ENCODE results near the gene CRABP1. TPM values are rescaled to one million over a fixed set of nuclear protein-coding genes. Genes with fewer than 3 reads are reported as not detected.
A peak's percentile ranks its signal among the peaks of the same experiment; 100 is the strongest.

CRABP1 gene
- total RNA-seq, 4 donors from 2014 or later = not detected

DNA sequence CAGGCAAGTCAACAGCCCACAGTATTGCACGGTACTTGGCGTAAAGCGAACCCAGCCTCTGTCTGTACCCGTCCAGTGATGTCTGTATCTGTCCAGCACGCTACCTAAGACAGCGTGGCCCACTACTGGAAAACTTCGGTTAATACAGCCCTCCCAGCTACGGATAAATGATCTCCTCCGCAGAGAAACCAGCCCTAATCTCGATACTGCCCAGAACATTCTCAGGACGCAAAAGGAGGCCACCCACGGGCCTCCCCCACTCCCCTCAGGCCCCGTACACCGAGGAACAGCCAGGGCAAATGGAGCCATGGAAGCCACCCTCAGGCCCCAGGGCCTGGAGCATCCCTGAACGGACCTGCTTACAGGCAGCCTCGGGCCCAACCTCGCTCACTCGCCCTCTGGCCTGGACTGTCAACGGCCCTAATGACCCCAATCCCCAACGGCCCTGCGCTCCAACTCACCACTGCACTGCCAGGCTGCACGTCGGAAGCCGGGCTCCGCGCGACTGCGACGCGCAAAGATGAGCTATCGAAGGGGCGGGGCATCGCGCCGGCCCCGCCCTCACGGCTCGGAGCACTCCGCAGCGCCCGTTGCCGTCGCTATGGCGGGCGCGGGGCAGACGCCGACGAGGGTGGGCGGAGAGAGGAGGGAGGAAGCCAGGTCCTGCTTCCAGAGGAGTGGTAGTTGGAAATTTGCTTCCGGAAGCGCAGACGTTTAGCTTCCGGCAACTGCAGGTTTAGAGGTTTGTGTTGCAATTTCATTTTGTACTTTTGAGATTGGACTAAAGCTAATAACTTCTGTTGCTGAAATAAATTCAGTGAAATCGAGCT lies 40.8 kb upstream of the CRABP1 start, which contains the start of gene SKIC8:
Gene SKIC8, minus strand, starts transcription at position 509 of the 830 bp plus-strand sequence. CDS start 3,923 bp downstream, outside the sequence.
- Histone ChIP-seq H3K4me1 (peaks cover 7 to 27% (median 10%) of the 10 kb centered on the region in 3 donors), H3K27me3 (peaks cover 0 to 18% (median 0%) of the 10 kb centered on the region in 4 donors), H3K36me3 (peaks cover 0 to 7% (median 0%) of the 10 kb centered on the region in 3 donors), H3K9me3 (no peaks in the 10 kb centered on the region), H3K4me3 (peak within 1 kb of the TSS; percentile 82 to 88 (median 85)), H3K27ac (peak within 1 kb of the TSS; percentile 74 to 90 (median 83))
- TF ChIP-seq POLR2A (IDR thresholded peaks at IDR 0.05) = peak in 3 of 4 donors; percentile 43 to 86 (median 72)
- TF ChIP-seq, protein P1, sequence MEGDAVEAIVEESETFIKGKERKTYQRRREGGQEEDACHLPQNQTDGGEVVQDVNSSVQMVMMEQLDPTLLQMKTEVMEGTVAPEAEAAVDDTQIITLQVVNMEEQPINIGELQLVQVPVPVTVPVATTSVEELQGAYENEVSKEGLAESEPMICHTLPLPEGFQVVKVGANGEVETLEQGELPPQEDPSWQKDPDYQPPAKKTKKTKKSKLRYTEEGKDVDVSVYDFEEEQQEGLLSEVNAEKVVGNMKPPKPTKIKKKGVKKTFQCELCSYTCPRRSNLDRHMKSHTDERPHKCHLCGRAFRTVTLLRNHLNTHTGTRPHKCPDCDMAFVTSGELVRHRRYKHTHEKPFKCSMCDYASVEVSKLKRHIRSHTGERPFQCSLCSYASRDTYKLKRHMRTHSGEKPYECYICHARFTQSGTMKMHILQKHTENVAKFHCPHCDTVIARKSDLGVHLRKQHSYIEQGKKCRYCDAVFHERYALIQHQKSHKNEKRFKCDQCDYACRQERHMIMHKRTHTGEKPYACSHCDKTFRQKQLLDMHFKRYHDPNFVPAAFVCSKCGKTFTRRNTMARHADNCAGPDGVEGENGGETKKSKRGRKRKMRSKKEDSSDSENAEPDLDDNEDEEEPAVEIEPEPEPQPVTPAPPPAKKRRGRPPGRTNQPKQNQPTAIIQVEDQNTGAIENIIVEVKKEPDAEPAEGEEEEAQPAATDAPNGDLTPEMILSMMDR (IDR thresholded peaks at IDR 0.05) = peak in 1 of 6 experiments; percentile 27
- WGBS, 2 donors = 0 to 1% methylated on average over 7 to 29 of the region's 55 CpGs
- DNase-seq = peak; percentile 50
- intact Hi-C loops (cut with DNase I) = no loop called here

DNA sequence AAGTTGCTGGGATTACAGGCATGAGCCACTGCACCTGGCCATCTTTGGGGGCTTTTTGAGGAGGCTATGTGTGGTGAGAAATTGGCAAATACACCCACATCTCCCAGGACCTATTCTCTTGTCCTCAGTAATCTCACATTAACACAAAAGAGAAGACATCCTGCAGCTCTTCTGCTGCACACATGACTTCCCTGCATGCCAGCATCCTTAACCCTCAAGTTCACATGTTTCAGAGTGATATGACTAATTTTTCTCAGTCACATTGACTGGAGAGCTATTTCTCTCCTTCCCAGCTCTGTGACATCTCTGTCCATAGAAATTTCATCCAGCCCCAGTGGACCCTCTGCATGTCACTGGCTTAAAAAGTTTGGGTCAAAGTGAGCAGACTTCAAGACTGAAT lies 38.8 kb upstream of the CRABP1 start:
- TF ChIP-seq, protein P1 (IDR thresholded peaks at IDR 0.05) = no peak
- no peak for TF ChIP-seq POLR2A (IDR thresholded peaks at IDR 0.05)
- intact Hi-C loops (cut with DNase I) = no loop called here
- no peaks in the 10 kb centered on the region for H3K36me3 ChIP-seq
- no peaks in the 10 kb centered on the region for H3K9me3 ChIP-seq
- H3K27me3 ChIP-seq = peaks cover 0 to 31% (median 0%) of the 10 kb centered on the region in 4 donors
- no peak overlapping the region for H3K4me3 ChIP-seq
- no peak for DNase-seq
- no peak overlapping the region for H3K27ac ChIP-seq
- H3K4me1 ChIP-seq = peaks cover 7 to 27% (median 10%) of the 10 kb centered on the region in 3 donors

DNA sequence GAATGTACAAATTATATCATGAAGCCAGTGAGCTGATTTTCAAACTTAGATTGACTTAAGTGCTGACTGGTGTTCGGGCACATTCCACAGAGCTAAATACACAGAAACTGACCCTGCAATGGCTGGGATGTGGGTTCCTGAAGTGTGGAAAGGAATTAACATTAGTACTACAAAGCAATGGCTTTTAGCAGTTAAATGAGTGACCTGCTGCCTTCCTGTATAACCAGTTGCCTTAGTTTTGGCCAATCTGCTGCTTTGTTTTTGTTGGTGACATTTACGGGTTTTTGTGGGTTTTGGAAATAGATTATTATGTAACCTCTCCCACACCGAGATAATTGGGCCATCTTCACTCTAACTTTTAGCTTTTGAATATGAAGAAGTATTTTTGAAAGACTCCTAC lies 38.3 kb upstream of the CRABP1 start:
- Histone ChIP-seq H3K36me3 (no peaks in the 10 kb centered on the region), H3K4me1 (peaks cover 7 to 27% (median 10%) of the 10 kb centered on the region in 3 donors), H3K27me3 (peaks cover 0 to 36% (median 0%) of the 10 kb centered on the region in 4 donors), H3K27ac (no peak overlapping the region), H3K4me3 (no peak overlapping the region), H3K9me3 (no peaks in the 10 kb centered on the region)
- 24 to 45% methylated on average over 3 of the region's 3 CpGs for WGBS, 2 donors
- TF ChIP-seq, protein P1 (IDR thresholded peaks at IDR 0.05) = no peak
- TF ChIP-seq POLR2A (IDR thresholded peaks at IDR 0.05) = no peak
- intact Hi-C loops (cut with DNase I) = no loop called here
- no peak for DNase-seq

DNA sequence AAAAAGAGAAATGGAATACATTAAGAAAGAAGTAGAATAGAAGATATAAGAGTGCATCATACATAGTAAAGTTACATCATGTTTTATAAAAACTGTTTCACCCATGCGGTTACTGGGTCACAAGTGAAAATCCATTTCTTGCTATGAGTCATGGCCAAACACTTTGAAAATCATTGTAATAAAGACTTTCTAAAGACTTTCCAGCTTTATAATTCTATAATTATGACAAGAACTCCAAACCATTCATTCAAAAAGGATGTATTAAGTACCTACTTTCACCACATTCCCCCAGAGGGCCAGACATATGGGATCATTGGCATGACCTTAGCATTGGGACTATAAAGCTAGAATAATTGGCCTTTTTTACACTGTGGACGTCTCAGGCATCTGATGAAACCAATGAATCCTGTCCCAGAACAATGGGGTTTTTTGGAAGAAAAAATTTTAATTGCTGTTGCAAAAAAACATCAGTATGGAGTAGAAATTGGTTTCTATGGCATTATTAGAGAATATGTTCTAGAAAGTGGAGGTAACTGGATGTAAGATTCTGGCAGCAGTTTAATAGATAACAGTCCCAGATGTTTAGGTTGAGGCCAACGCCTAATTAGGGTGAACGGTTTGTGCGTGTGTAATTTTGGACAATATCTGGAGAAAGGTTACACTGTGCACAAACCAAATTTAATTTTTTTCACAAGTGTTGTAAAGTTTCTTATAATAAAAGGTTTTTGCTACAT lies 37.4 kb upstream of the CRABP1 start:
- TF ChIP-seq, protein P1 (IDR thresholded peaks at IDR 0.05) = no peak
- no peak for DNase-seq
- Histone ChIP-seq H3K4me3 (no peak overlapping the region), H3K36me3 (no peaks in the 10 kb centered on the region), H3K4me1 (peaks cover 7 to 24% (median 10%) of the 10 kb centered on the region in 3 donors), H3K27ac (no peak overlapping the region), H3K27me3 (peaks cover 0 to 45% (median 0%) of the 10 kb centered on the region in 4 donors), H3K9me3 (no peaks in the 10 kb centered on the region)
- intact Hi-C loops (cut with DNase I) = no loop called here
- 60 to 69% methylated on average over 5 of the region's 5 CpGs for WGBS, 2 donors
